Activated CD4-positive, CD25-positive, alpha-beta regulatory T cell treated with anti-CD3 and anti-CD28 coated beads, Interleukin-2, amount 50 U/mL, for 24 hours (primary cell): ENCODE results near the gene SMURF2.
A peak's percentile ranks its signal among the peaks of the same experiment; 100 is the strongest.
"Not testable (repeated sequence)": the region's sequence is repeated elsewhere in the genome, so short reads cannot be mapped to it uniquely, and the experiment has no call there.

ENCODE experiments used
- ATAC-seq, 2 donors: fragments of 150-1000 bp; cut with Tn5 transposase; one replicate each; pipeline ENCODE4 v1.10.0; 2021; ENCODE audit warnings: mild to moderate bottlenecking in 1 of 2, moderate library complexity in 1 of 2

The SMURF2 gene

DNA sequence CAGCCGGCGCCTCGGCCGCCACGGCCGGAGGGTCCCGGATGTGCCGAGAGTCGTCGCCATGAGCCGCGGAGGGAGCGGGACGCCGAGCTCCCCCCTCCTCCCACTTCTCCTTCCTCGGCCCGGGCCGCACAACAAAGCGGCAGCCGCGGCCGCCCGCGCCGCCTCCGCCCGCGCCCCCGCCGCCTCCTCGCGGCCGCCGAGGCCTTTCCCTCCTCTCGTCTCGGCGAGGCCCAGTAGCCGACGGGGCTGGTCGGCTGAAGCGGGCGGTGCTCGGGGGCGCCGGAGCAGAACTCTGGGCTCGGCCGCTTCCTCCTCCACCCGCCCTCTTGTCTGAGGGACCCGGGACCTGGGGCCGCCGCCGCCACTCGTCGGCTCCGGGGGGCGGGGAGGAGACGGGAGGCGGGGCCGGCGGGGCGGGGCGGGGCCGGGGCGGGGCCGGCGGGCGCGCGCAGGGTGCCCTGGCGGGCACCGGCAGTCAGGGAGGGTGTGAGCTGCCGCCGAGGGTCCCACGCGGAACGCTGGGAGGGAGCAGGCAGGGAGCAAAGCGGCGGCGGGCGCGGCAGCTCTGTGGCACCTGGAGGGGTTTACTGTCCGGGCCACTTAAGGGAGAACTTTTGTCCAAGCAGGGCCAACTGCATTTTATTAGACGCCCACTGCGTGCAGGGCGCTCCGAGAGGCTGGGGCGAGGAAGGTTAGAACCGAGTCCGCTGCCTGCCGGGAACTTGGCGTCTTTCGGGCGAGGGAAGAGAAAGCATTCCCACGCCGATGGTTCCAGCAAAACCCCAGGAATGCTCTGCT, at the start of gene SMURF2:
SMURF2 (minus strand) TSS at position 332 of the 798 bp plus-strand sequence. CDS start 427 bp downstream, outside the sequence.
- ATAC-seq = peak; percentile 90 to 91

DNA sequence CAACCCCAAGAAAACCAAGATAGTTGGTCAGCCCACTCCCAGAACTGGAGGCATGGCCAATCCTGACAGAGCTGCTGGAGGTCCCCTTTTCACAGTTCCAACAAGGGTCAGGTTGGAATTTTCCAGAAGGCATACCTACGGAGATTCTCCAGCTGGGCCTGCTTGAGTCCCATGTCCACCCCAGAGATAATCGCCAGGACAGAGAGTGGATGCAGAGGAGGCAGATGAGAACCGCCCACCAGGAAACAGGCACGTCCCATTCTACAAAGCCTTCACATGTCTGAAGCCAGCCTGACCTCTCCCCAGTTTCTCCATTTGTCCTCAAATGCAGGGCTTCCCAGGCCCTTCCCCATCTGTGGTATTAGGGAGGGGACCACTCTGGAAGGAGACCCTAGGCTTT, 47.4 kb upstream of the SMURF2 start:
- ATAC-seq = no peak

DNA sequence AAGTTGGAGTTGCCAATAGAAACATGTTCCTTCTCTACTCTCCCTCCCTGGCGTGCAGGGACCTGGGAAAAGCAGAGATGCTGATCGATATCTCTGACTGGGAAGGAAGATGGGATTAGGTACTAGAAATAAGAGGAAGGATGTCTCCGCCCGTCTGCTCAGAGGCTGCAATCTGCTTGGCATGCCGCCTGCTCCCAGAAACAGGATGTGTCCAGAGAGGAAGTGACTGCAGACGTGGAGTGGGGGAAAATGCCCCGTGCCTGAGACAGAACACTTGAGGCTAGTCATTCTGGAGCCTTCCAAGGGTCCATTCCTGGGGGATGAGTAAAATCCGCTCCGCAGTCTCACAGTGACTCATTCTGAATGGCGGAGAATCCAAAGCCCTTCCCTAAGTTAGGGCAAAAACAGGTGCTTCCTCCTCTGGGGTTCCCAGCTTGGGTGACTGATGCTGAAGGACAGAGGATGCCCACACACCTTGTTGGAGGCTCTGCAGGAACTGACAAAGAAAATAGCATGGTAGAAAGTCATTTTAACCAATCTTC, 45.0 kb upstream of the SMURF2 start:
- ATAC-seq = no peak

DNA sequence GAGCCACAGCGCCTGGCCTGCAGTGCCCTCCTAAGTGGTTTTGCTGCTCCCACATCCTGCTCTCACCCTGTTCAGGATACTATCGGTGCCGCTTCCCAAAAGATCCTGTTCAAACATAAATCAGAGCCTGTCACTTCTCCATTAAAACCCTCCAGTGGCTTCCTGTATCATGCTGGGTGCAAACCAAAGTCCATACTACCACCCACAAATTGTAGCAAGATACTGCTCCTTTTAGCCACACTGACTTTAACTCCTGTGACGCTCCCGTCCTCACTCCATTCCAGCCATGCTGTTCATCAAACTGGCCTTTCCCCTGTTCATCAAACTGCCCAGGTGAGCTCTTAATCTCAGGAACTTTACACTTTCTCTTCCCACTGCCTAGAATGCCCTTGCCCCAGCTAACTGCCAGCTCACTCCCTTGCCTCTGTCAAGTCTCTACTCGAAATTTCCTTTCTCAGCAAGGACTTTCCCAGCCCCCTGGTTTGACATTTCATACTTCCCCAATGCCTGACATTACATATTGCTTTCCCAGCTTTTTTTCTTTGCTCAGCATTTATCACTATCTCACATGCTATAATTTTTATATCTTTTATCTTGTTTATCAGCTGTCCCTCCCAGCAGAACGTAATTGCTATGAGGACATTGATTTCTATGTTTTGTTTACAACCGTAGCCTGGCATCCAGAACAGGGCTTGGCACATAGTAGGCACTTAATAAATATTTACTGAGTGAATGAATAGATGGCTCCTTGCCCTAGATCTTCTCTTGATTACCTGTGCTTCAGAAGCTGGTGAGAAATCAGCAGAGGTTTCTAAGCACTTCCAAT, 44.3 kb upstream of the SMURF2 start:
- ATAC-seq = no peak

DNA sequence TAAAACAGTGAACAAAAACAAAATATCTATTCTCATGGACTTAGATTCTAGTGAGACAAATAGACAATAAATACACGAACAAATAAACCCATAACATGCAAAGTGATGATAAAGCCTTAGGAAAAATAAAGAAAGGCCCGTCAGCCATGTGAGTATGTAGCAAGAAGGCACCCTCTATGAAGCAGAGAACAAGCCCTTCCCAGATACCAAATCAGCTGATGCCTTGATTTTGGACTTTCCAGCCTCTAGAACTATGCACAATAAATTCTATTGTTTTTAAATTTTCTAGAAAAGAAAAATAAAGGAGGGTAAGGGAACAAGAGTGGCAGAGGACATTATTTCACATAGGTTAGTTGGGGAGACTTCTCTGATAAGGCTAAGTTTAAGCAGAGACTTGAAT, 40.7 kb upstream of the SMURF2 start:
- ATAC-seq = no peak

DNA sequence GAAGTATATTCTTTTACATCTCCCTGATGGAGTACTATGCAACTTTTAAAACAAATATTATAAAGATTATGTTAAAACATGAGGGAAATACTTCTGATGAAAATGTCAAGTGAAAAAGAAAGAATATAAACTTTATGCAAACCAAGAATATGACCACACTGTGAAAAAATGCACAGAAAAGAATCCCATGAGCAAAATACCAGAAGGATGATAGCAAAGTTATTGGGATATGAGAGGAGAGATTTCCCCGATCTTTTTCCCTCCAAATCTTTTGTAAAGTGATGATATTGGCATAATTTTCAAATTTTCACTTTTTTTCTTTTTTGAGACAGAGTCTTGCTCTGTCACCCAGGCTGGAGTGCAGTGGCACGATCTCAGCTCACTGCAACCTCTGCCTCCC, 36.6 kb upstream of the SMURF2 start:
- ATAC-seq = no peak

DNA sequence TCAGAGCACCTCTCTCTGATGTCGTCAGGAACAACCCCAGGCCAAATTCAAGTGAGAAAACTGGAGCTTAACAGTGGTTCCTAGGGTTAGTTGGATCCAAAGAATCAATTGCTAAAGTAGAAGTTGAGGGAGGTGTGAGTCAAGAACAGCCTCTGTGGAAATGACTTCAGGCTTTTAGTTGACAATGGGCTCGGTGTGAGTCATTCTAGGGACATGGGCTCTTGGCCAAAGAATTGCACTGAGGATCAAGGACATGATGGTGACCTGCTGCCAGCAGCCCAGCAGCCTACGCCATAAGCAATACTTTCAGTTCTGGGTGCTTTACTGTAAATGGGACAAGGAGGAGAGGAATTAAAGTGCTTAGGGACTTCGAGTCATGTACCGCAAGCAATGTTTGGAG, 32.1 kb upstream of the SMURF2 start:
- ATAC-seq = no peak

DNA sequence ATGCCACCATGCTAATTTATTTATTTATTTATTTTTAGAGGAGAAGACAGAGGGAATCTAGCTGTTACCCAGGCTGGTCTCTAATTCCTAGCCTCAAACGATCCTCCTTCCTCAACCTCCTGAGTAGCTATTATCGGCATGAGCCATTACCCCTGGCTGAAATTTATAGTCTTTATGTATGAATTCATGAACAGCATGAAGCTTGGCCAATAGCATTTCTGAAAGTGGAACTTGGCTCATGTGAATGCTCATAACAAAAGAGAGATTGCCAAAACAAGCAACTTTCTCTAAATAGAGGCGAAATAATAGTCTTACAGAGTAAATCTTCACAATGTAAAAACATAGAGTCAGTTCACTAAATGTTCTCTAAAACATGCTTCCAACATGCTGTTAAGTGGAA, 30.1 kb upstream of the SMURF2 start:
- ATAC-seq = no peak

DNA sequence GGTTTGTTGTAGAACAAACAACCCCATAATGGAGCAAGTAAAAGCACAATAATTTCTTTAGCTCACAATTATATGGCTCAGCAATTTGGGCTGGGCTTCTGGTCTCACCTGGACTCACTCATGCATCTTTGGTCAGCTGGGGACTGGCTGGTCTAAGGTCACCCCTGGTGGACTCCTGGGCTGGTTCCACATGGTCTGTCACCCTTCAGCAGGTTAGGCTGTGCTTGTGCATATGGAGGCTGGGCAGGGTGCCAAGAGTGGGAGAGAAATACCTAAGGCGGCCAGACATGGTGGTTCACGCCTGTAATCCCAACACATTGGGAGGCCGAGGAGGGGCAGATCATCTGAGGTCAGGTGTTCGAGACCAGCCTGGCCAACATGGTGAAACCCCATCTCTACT, 27.0 kb upstream of the SMURF2 start:
- no peak for ATAC-seq

DNA sequence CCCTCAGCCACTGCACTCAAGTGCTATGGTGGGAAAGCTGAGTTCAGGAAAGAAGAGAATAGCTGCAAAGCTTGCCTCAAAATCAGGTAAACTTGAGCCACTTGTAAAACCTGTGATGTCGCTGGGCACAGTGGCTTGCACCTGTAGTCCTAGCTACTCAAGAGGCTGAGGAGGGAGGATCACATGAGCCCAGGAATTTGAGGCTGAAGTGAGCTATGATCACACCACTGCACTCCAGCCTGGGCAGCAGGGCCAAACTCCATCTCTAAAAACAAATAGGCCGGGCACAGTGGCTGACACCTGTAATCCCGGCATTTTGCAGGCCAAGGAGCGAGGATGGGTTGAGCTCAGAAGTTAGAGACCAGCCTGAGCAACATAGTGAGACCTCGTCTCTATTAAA, 26.4 kb upstream of the SMURF2 start:
- ATAC-seq = no peak

DNA sequence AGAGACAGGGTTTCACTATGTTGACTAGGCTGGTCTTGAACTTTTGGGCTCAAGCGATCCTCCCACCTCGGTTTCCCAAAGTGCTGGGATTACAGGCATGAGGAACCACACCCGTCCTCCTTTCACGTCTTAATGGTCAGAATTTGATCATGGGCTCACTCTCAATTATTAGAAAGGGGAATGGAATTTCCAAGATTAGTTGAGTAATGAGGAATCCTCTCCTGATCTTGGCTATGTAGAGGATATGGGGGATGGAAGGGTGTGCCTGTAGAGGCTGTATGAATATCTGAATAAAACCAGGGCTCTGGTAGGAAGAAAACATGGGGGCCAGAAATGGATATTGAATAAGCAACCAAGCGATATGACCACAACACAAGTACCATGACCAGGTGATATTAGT, 25.9 kb upstream of the SMURF2 start:
- ATAC-seq = no peak

DNA sequence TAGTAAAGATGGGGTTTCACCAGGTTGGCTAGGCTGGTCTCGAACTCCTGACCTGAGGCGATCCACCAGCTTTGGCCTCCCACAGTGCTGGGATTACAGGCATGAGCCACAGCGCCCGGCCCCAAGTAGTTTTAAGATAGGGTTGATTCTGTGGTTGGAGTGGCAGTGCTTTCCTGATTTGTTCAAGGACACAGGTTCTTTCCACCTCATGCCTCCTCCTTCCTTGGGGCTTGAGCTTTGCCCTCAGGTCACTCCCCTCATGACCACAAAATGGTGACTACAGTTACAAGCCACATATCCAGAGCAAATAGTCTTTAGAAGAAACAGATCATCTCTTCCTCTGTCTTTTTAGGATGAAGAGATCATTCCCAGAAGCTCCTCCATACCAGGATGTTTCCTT, 25.3 kb upstream of the SMURF2 start:
- ATAC-seq = no peak

DNA sequence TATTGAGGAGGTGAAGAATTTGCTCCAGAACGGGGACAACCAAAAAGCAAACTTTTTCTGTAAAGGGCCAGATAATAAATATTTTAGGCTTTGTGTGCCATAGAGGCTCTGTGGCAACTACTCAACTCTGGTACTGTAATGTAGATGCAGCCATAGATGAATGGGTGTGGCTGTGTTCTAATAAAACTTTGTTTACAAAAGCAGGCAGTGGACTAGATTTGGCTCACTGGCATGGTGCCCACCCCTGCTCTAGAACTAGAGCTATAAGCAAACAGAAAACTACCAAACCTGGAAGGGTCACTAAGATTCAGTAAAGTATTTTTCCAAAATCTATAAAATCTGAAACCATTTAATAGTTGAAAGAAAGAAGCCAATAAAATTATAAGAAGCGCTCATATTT, 24.6 kb upstream of the SMURF2 start:
- no peak for ATAC-seq

DNA sequence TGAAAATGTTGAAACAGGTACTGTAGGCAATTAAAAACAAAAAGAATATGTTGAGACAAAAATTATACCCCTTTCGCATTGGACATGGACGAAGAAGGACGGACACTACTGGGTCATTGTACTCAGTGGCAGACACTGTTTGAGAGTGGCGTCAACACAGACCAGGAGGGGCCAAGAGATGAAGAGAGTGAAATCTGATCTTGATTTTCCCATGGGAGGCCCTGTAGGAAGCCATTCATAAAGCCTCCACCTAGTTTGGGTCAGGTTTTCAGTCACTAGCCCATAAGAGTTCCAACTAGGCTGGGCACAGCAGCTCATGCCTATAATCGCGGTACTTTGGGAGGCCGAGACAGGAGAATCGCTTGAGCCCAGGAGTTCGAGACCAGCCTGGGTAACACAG, 23.6 kb upstream of the SMURF2 start:
- ATAC-seq = no peak

DNA sequence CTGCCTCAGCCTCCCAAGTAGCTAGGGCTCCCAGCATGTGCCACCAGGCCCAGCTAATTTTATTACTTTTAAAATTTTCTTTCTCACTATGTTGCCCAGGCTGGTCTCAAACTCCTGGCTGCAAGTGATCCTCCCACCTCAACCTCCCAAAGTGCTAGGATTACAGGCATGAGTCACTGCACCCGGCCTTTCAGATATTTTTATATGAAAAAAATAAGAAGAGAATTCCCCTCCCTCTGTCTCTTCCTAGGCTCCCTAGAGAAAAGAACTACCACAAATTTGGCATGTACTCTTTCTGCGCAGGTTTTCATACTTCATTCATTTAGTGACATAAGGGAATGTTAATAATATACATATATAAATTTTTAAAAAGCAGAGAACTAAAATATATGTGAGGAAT, 21.7 kb upstream of the SMURF2 start:
- no peak for ATAC-seq

DNA sequence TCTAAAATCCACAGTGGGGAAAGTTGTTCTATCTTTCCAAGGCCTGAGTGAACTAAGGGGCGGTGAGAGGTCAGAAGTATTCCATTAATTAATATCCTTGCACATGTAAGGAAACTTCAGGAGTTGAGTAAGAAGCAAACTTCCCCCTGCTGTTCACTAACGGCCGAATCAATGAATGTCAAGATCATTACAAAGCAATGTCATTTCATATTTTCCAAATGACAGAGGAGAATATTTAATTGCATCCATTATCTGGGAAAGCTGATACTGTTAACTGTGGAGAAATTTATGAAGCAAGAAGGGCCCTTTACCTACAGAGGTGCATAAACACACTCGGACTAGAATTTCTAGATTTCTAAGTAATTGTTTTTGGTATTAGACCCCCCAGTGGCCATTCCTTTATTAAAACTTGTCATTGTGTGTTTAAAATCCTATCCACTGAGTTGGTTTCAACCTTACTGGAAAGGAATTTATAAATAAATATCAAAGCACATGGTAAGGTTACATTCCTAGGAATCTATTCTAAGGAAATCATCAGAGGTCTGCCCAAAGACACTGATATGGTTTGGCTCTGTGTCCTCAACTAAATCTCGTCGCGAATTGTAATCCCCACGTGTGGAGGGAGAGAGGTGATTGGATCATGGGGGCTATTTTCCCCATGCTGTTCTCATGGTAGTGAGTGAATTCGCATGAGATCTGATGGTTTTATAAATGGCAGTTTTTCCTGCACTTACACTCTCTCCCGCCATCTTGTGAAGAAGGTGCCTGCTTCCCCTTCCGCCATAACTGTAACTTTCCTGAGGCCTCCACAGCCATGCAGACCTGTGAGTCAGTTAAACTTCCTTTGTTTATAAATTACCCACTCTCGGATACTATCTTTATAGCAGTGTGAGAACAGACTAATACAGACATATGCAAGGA, 20.4 kb upstream of the SMURF2 start:
- ATAC-seq = no peak

DNA sequence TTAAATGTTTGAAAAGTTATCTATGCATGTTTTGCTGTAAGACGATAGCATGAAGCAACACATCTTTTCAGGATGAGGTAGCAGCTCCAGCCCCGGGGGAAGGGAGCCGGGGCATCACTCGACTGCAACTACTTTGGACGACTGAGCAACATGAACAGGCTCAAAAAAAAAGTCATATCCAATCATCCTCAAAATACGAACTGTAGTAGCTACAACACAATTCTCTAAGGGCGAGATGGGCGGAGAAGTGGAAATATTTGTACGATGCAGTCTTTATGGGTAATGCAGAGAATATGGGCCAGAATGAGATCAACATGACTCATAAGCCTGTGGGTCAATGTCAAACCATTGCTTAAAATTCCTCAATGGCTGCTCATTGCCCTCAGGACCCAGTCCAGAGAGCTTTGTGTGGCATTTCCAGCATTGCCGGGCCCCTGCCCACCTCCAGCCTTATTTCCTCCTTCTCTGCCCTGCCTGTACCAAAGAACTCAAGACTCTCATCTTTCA, 17.7 kb upstream of the SMURF2 start:
- ATAC-seq = no peak

DNA sequence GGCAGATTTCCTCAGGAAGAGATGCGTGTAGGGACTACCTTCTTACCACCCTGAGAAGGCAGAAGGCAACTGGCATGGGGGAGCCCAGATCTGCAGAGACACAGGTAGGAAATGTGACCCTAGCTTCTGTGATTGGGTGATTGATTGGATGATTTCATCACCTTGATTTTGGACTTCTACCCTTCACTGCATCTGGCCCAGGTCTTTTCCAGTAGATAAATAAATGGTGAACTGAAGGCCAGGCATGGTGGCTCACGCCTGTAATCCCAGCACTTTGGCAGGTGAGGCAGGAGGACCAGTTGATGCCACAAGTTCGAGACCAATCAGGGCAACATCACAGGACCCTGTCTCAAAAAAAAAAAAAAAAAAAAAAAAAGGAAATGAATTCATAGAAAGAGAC, 14.7 kb upstream of the SMURF2 start:
- ATAC-seq = no peak

DNA sequence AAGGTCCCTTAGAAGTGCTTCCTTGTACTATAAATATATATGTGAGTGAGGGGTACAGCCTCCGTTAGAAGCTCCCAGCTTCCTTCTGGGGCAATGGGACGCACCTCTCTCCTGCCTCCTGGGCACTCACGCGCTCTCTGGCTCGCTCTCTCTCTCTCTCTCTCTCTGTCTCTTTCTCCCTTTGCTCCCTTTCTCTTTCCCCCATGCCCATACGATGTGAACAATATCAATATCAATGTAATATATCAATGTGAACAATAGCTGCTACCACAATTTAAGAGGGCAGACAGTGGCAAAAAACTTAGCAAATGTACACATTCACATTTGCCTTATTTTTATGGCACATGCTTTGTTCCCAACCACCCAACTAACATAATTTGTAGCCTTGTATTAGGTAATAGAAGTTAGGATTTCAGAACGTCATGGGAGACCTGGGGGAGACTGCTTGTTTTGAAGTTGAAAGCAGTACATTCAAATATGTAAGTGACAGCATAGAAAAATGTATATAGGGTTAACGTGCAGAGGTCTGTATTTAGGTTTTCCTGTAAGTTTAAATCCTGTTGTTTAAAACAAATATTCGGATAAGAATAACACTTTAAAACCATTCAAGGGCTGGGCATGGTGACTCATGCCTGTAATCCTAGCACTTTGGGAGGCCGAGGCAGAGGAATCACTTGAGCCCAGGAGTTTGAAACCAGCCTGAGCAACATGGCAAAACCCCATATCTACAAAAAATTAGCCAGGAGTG, 8.9 kb upstream of the SMURF2 start:
- ATAC-seq = not testable (repeated sequence)

DNA sequence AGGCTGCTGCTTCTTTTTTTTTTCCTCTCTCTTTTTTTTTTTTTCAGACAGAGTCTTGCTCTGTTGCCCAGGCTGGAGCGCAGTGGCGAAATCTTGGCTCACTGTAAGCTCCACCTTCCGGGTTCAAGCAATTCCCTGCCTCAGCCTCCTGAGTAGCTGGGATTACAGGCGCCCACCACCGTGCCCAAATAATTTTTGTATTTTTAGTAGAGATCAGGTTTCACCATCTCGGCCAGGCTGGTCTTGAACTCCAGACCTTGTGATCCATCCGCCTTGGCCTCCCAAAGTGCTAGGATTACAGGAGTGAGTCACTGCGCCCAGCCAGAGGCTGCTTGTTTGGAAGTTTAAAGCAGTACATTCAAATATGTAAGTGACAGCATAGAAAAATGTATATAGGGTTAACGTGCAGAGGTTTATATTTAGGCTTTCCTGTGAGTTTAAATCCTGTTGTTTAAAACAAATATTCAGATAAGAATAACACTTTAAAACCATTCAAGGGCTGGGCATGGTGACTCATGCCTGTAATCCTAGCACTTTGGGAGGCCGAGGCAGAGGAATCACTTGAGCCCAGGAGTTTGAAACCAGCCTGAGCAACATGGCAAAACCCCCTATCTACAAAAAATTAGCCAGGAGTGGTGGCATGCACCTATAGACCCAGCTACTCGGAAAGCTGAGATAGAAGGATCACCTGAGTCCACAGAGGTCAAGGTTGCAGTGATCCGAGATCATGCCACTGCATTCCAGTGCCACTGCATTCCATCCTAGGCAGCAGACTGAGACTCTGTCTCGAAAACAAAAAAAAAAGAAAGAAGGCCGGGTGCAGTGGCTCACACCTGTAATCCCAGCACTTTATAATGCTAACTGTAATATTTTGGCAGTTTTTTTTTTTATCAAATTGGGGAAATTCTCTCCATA, 6.0 kb upstream of the SMURF2 start:
- not testable (repeated sequence) for ATAC-seq
